HCT116 (cell line): ENCODE results near the gene FSD2. TPM values are rescaled to one million over a fixed set of nuclear protein-coding genes. Genes with fewer than 3 reads are reported as not detected.

Experiments used
- ATAC-seq: fragments of 200-7000 bp; cut with Tn5 transposase; 2 replicates; pipeline ENCODE4 v1.9.1; 2020; ENCODE audit warnings: mild to moderate bottlenecking, moderate library complexity
- BruUV-seq: library from RNA; stranded (reverse); fragments of 400-500 nt; replicated peaks from 2 replicates; lab custom pipeline; 2021; lab: Mats Ljungman, UMichigan
- CTCF ChIA-PET: fragments of 300-600 bp; sonication (Branson Sonifier 250); formaldehyde crosslinking; loops from one replicate; lab custom pipeline; 2021; ENCODE audit warnings: antibody characterized with exemption; lab: Charles Lee
- POLR2A ChIA-PET: fragments of 300-600, 350-600 bp; sonication (Branson Sonifier 250); formaldehyde crosslinking; loops from one replicate; lab custom pipeline; 2021; ENCODE audit warnings: antibody characterized with exemption; lab: Charles Lee
- RAD21 ChIA-PET, 2 experiments: fragments of 300-600 bp; sonication (Branson Sonifier 250); formaldehyde crosslinking; loops; one replicate each; lab custom pipeline; 2023; ENCODE audit warnings: low total read pairs in 2 of 2; ENCODE audit not compliant: uncharacterized antibody in 2 of 2, unreplicated experiment in 2 of 2, low non-redundant PET in 1 of 2; lab: Charles Lee
- DNase-seq: peaks from one replicate; pipeline ENCODE4 v3.0.0-alpha.2; 2010; ENCODE audit warnings: low read depth, low spot score
- H2AFZ ChIP-seq: fragments of 200-600 bp; shearing (Covaris generic), sonication (generic); 2 replicates; pipeline ENCODE4 v1.6.1; 2017; ENCODE audit warnings: low read depth, mixed run types, mixed read lengths, antibody characterized with exemption, low read length; ENCODE audit not compliant: poor library complexity, severe bottlenecking
- H3K27ac ChIP-seq: 2 replicates; pipeline ENCODE4 v1.5.1; 2012; ENCODE audit warnings: low read depth, low read length
- H3K27me3 ChIP-seq: fragments of 200-600 bp; sonication (generic); 2 replicates; pipeline ENCODE4 v1.6.1; 2016; ENCODE audit warnings: mixed run types, low read length, mixed read lengths; ENCODE audit not compliant: insufficient read depth
- H3K36me3 ChIP-seq, 2 experiments: fragments of 200-500 bp in 1 of 2; fragments of 200-600 bp in 1 of 2; sonication (Bioruptor generic) in 1 of 2; sonication (generic) in 1 of 2; 2 replicates each; pipeline versions ENCODE4 v1.5.1 to v1.6.1; 2014 to 2016; ENCODE audit warnings: low read length in 2 of 2, inconsistent platforms in 1 of 2, mixed read lengths in 1 of 2, mixed run types in 1 of 2; ENCODE audit not compliant: insufficient read depth in 2 of 2, control insufficient read depth in 1 of 2
- H3K4me1 ChIP-seq, 2 experiments: fragments of 200-600 bp in 1 of 2; sonication (generic) in 1 of 2; 2 replicates each; pipeline versions ENCODE4 v1.5.1 to v1.6.1; 2012 to 2017; ENCODE audit warnings: low read length in 2 of 2, inconsistent platforms in 1 of 2, mild to moderate bottlenecking in 1 of 2, mixed read lengths in 1 of 2, mixed run types in 1 of 2, moderate library complexity in 1 of 2; ENCODE audit not compliant: insufficient read depth in 2 of 2, control insufficient read depth in 1 of 2
- H3K4me2 ChIP-seq: fragments of 200-600 bp; sonication (generic); 2 replicates; pipeline ENCODE4 v1.6.1; 2017; ENCODE audit warnings: mixed run types, low read length, mixed read lengths
- H3K4me3 ChIP-seq, 2 experiments: fragments of 200-600 bp in 1 of 2; sonication (generic) in 1 of 2; replicated peaks in 1 of 2; 2 replicates each; pipeline ENCODE4 v1.5.1; 2011 to 2016; ENCODE audit warnings: low read length in 2 of 2, control low read depth in 1 of 2, low read depth in 1 of 2, mild to moderate bottlenecking in 1 of 2, mixed read lengths in 1 of 2, mixed run types in 1 of 2
- H3K79me2 ChIP-seq: fragments of 200-600 bp; sonication (generic); 2 replicates; pipeline ENCODE4 v1.6.1; 2017; ENCODE audit warnings: mild to moderate bottlenecking, mixed run types, low read length, moderate library complexity, mixed read lengths; ENCODE audit not compliant: insufficient read depth
- H3K9ac ChIP-seq: fragments of 200-600 bp; sonication (generic); 2 replicates; pipeline ENCODE4 v1.6.1; 2016; ENCODE audit warnings: low read length, mixed read lengths
- H3K9me2 ChIP-seq: fragments of 200-600 bp; sonication (generic), shearing (Covaris generic); 2 replicates; pipeline ENCODE4 v1.6.1; 2017; ENCODE audit warnings: mixed run types, mild to moderate bottlenecking, moderate library complexity; ENCODE audit not compliant: insufficient read depth
- H3K9me3 ChIP-seq, 2 experiments: fragments of 200-500 bp in 1 of 2; fragments of 200-600 bp in 1 of 2; sonication (Bioruptor generic) in 1 of 2; sonication (generic) in 1 of 2; 2 replicates each; pipeline ENCODE4 v1.6.1; 2014 to 2017; ENCODE audit warnings: low read length in 2 of 2, mixed read lengths in 2 of 2, inconsistent platforms in 1 of 2, low read depth in 1 of 2, mild to moderate bottlenecking in 1 of 2, mixed run types in 1 of 2, moderate library complexity in 1 of 2; ENCODE audit not compliant: control insufficient read depth in 1 of 2, insufficient read depth in 1 of 2
- H4K20me1 ChIP-seq: fragments of 200-600 bp; sonication (generic), shearing (Covaris generic); 2 replicates; pipeline ENCODE4 v1.6.1; 2017; ENCODE audit warnings: mixed run types, mild to moderate bottlenecking, moderate library complexity; ENCODE audit not compliant: insufficient read depth
- ATF3 ChIP-seq: IDR thresholded peaks from 2 replicates; pipeline ENCODE4 v1.6.1; 2012
- CBX3 ChIP-seq: IDR thresholded peaks from 2 replicates; pipeline ENCODE4 v1.6.1; 2012; ENCODE audit warnings: low read depth
- CEBPB ChIP-seq: IDR thresholded peaks from 2 replicates; pipeline ENCODE4 v1.6.1; 2012; ENCODE audit warnings: low read depth
- ELF1 ChIP-seq: IDR thresholded peaks from 2 replicates; pipeline ENCODE4 v1.6.1; 2012; ENCODE audit warnings: low read depth, borderline replicate concordance
- JUND ChIP-seq: IDR thresholded peaks from 2 replicates; pipeline ENCODE4 v1.6.1; 2012
- MAX ChIP-seq: IDR thresholded peaks from 2 replicates; pipeline ENCODE4 v1.6.1; 2012
- SIN3A ChIP-seq: IDR thresholded peaks from 2 replicates; pipeline ENCODE4 v1.6.1; 2012; ENCODE audit warnings: low read depth
- TCF7L2 ChIP-seq: IDR thresholded peaks from 2 replicates; pipeline ENCODE4 v1.7.0; 2011; ENCODE audit warnings: borderline replicate concordance, inconsistent platforms; ENCODE audit not compliant: insufficient read depth, insufficient read length; ENCODE audit errors: extremely low read depth
- intact Hi-C: fragments of 100-400 bp; cut with micrococcal nuclease; formaldehyde crosslinking; loops from 2 replicates; pipeline ENCODE4 v1.10.0; 2022
- total RNA-seq: library from RNA; stranded (reverse); gene quantifications from one replicate; pipeline ENCODE4 v1.2.1, GENCODE V29; 2021; ENCODE audit not compliant: unreplicated experiment
- TF ChIP-seq, protein P1 (sequence below): IDR thresholded peaks from 2 replicates; pipeline ENCODE4 v1.6.1; 2012; ENCODE audit warnings: low read depth

FSD2 gene
- total RNA-seq, 1 experiment from 2014 or later: not detected

GRCh38 chr15:82768414-82769054 lies 37.3 kb downstream of the FSD2 start:
- ChIA-PET RAD21 (no interaction called here), POLR2A (no interaction called here), CTCF (no interaction called here)
- peak; percentile 64; the same call in 1 of the 2 replicates for ATAC-seq
- intact Hi-C loops: no loop called here
- Histone ChIP-seq H3K36me3 (no peaks in the 10 kb centered on the region), H3K27ac (no peak overlapping the region), H3K4me1 (peaks cover 6 to 20% of the 10 kb centered on the region in 2 experiments), H3K27me3 (no peaks in the 10 kb centered on the region), H3K4me2 (peak overlapping the region; percentile 51), H3K9ac (0 out of 2 replicates have a peak overlapping the region, but pooled peaks have one; percentile 12), H3K79me2 (no peaks in the 10 kb centered on the region), H2AFZ (no peak overlapping the region), H3K9me2 (no peaks in the 10 kb centered on the region), H4K20me1 (no peaks in the 10 kb centered on the region), H3K4me3 (no peak overlapping the region), H3K9me3 (no peaks in the 10 kb centered on the region)
- TF ChIP-seq JUND (peak; percentile 35; the same call in 1 of the 2 replicates), ELF1 (no peak), ATF3 (no peak), TCF7L2 (no peak), SIN3A (no peak), CEBPB (no peak), MAX (0 out of 2 replicates have a peak, but pooled peaks have one; percentile 23), CBX3 (no peak)
- TF ChIP-seq, protein P1, sequence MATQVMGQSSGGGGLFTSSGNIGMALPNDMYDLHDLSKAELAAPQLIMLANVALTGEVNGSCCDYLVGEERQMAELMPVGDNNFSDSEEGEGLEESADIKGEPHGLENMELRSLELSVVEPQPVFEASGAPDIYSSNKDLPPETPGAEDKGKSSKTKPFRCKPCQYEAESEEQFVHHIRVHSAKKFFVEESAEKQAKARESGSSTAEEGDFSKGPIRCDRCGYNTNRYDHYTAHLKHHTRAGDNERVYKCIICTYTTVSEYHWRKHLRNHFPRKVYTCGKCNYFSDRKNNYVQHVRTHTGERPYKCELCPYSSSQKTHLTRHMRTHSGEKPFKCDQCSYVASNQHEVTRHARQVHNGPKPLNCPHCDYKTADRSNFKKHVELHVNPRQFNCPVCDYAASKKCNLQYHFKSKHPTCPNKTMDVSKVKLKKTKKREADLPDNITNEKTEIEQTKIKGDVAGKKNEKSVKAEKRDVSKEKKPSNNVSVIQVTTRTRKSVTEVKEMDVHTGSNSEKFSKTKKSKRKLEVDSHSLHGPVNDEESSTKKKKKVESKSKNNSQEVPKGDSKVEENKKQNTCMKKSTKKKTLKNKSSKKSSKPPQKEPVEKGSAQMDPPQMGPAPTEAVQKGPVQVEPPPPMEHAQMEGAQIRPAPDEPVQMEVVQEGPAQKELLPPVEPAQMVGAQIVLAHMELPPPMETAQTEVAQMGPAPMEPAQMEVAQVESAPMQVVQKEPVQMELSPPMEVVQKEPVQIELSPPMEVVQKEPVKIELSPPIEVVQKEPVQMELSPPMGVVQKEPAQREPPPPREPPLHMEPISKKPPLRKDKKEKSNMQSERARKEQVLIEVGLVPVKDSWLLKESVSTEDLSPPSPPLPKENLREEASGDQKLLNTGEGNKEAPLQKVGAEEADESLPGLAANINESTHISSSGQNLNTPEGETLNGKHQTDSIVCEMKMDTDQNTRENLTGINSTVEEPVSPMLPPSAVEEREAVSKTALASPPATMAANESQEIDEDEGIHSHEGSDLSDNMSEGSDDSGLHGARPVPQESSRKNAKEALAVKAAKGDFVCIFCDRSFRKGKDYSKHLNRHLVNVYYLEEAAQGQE: no peak
- DNase-seq: no peak
- no TSS peak for BruUV-seq
